CD4-positive, alpha-beta T cell treated with Interleukin-21 for 1 hour (primary cell): ENCODE measurements around the gene RNF224.

Experiments used
- DNase-seq: peaks from one replicate; pipeline ENCODE4 v3.0.0-alpha.2; 2020

RNF224 gene

DNA sequence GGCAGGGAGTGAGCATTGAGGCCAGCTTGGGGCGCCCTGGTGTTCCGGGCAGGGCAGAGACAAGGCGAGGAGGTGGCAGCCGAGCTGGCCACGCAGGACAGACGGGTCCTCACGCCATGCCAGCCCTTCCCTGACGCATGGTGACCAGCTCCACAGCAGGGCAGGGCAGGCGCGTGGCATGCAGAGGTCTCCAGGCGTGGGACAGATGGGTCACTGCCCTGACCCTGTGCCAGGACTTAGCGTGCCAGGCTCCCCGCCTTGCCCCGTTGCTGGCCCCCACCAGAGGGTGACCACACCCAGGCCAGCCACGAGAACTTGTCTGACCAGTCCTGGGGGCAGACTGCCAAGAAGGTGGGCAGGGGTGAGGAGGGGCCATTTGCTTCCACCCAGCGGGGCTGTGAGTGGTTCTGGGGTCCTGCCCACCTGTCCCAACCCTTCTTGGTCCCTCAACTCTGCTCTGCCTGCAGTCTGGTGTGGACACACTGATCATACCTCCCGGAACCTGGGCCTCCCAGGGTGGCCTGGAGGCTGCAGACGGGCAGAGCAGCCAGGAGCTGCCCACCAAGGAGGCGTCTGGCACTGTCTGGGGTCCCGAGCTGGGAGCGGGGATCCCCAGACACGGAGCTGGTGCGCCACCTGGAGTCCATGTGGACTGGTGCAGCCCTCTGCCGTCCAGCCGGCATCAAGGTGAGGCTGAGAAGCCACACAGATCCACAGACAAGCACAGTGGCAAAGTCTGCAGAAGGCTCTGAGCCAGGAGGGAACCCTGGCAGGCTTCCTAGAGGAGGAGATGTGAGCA, at the start of gene RNF224:
TSS of gene RNF224 (plus strand) at position 449 of the 799 bp plus-strand sequence. CDS start 834 bp downstream, outside the sequence.
- peak; percentile 84 for DNase-seq

DNA sequence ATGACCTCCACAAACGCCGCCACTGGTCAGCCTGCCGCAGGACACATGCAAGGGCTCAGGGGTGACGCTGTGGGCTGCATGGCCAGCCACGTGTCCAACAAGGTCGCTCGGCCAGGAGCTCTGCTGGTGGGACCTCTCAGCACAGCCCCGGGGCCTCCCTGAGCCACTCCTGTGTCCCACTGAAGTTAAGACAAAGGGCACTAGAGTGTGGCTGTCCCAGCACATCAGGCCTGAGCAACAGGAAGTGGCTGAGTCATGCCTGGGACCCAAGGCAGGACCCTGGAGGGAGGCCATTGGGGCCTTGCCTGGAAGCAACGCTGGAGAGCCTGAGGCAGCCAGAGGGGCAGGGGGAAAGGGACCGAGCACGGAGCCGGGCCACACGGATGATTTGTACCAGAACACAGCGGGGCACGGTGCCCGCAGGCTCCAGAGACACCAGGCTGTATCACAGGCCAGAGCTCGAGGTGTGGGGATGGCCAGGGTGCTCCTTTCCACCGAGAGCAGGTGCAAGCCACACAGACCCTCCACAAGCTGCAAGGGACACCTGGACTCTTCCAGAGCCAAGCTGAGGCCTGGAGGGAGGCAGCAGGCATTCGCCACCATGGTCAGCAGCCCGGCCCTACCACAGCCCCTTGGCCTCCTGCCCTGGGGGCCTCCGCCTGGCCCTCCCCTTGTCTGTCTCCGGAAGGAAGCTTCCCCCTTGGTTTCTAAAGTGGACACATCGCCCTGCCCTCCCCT, 48.9 kb upstream of the RNF224 start:
- DNase-seq: no peak

DNA sequence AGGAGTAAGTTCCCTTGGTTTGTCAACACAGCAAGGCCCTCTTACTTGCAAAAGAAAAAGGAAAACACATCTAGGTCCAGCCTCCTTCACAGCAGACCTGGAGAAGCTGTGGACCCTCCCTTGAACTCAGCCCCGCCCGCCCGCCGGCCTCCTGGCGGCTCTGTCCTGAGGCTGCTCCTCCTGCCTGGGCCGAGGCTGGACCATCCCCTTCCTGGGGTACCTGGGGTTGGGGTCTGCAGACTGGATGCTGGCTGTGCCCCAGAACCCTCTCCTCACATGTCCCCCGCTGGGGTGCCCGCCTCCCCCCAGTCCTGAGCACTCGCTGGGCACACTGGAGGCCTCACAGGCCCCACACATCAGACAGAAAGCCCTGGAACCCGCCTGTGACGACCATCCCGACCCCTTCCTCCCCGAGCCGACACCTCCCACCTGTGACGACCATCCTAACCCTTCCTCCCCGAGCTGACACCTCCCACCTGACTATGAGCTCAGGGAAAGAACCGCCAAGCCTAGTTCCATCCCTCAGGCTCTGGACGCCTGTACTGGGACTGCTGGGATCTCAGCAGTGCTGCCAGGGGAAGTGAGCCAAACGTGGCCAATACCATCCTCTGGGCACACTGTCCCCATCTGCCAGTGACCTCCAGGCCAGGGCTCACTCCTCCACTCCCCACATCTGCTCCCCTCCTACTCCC, 48.2 kb upstream of the RNF224 start:
- DNase-seq: no peak

DNA sequence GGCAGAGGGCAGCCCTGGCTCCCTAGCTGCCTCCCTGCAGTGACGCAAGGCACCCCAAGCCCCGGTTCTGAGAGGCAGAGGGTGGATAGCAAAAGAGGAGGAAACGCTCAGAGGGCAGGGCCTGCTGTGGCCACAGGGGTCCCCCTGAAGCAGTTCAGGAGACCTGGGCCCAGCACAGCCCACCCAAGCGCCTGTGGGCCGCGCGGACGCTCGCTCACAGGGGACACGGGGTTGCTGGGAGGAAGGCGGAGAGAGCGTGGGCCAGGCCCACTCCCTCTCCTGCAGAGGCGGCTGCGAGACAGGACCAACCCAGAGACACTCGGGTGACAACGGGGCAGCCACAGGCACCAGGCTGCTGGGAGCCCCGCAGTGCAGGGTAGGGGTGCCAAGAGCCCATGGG, 47.5 kb upstream of the RNF224 start:
- no peak for DNase-seq

DNA sequence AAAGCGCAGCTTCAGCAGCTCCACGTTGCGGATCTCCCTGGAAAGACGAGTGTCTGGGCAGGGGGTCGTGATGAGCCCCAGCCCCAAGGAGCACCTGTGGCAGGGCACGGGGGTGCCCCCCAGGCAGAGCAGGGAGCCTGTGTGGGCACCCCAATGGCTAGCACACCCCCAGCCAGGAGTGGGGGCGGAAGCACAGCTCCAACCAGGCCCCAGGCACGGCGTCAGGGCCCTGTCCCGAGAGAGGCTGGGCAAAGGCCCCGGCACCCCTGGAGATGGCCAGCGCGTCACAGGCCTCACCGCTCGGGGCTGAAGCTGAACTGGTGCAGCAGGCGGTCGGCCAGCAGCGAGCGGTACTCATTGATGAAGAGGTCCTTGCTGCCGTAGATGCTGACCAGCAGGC, 46.8 kb upstream of the RNF224 start:
- no peak for DNase-seq

DNA sequence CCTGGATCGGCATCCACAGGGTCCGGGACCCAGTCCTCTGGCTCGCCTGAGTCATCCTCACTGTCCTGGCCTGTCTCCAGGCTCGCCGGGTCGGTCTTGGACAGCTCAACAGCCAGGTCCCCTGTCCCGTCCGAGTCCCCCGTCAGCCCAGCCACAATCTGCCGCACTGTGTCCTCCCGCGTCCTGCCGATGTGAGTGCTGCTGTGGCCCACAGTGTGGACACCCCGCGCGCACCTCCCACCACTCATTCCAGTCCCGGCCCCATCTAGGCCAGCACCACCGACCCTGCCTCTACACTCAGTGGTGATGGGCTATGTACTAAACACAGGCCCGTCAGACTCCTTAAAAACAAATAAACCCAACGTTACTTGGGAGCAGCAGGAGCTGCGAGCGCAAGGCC, 45.6 kb upstream of the RNF224 start:
- DNase-seq: no peak

DNA sequence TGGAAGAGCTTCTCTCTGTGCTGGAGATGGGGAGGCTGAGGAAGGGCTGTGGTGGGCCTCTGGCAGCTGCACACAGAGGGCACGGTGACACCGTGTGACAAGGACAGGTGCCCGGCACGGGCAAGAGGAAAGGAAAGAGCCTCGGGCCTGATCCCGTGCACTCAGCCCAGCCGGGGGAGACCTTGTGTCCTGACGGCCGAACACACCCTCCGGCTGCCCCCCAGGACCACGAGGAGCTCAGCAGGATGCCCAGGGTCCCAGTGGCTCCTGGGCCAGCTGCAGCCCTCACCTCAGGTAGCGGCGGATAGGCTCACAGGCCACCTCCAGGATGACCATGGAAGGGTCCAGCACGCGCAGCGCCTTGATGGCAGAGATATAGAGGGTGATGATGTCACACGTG, 44.5 kb upstream of the RNF224 start:
- DNase-seq: no peak

DNA sequence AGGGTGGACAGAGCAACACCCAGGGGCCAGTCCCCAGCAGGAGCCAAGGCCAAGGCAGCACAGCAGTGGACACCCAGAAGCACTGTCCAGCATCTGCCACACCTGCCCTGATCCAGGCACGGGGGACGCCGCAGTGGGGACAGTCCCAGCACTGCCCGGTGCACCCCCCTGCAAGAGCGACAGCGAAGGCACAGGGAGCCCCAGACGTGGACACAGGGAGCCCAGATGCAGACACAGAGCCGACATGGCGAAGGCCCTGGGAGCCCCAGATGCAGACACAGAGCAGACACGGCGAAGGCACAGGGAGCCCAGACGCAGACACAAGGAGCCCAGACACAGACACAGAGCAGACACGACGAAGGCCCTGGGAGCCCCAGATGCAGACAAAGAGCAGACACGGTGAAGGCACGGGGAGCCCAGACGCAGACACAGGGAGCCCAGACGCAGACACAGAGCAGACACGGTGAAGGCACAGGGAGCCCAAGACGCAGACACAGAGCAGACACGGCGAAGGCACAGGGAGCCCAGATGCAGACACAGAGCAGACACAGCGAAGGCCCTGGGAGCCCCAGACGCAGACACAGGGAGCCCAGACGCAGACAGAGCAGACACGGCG, 43.2 kb upstream of the RNF224 start:
- DNase-seq: no peak

DNA sequence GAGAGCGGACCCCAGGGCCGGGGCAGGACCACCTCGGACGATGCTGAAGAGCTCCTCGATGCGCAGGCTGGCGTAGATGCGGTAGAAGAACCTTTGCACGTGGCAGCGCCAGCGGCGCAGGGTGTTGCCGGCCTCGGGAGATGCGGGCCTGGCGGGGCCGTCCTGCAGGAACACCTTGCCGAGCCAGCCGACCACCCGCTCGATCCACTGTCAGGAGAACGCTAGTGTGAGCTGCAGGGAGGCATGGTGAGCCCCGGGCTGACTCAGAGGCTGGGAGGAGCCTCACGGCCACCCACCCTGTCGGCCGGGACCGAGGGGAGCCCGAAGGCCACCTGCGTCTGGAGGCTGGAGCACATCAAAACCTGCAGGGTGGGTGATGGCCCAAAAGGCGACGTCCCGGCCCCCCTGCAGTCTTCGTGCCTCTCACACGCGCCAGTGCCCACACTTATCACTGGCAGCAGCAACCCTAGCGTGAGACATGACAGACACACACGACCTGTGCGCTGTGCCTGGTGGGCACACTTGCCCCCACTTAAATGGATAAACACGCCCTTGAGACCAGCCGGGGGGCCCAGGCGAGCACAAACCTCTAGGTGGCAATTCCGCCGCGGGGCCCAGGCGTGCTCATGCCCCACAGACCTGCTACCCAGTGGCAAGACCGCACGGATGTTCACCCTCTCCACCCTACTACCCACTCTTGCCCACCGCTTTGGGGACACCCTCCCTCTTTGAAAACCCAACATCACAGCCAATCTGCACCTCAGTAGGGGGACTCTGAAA, 42.2 kb upstream of the RNF224 start:
- DNase-seq: no peak

DNA sequence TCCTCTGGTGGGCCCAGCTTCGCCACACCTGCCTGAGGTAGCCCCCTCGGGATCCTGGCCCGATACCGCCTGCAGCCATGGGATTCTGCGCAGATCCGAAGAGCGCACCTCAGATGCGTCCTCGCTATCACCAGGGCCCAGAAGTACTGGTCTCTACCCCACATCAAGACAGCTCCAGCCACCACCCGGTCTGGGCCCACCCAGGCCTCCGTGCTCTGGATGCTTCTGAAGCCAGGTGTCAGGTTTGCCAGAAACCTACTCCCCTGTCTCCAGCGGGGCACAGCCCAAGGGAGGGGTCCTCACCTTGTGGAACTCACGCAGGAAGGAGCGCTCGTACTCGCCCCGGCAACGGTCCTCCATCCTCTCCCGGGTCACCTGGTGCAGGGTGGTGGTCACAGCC, 41.4 kb upstream of the RNF224 start:
- DNase-seq: no peak

DNA sequence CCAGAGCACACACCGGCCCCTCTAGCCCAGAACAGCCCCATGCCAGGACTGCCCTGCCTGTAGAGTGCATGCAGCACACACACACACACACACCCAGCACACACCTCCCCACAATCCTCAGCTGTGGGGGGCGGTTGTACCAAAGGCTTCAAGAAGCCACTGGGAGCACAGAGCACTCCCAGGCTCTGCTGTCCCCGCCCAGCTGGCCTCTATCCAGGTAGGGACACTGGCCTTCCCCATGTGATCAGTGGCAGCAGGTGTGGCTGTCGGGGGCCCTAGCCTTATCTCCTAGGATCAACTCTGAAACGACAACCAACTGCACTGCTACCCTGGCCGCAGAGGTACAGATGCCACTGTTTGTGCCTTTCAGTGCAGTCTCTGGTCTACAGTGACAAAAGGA, 40.9 kb upstream of the RNF224 start:
- DNase-seq: no peak

DNA sequence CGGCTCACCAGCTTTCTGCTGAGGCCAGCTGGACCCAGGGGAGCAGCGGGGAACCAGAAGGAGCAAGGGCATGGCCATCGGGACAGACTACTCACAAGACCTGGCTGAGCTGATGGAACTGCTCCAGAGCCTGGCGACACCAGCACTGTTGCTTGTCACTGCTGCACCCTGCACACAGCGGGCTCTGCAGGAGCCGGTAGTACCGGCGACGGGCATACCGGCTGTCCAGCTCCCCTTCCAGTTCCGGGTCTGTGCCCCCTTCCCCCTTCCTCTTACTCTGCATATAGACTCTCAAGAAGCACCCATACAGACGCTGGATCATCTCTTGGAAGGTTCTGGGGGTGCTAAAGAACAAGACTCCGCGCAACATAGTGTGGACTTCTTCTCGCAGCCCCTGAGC, 39.9 kb upstream of the RNF224 start:
- DNase-seq: no peak

DNA sequence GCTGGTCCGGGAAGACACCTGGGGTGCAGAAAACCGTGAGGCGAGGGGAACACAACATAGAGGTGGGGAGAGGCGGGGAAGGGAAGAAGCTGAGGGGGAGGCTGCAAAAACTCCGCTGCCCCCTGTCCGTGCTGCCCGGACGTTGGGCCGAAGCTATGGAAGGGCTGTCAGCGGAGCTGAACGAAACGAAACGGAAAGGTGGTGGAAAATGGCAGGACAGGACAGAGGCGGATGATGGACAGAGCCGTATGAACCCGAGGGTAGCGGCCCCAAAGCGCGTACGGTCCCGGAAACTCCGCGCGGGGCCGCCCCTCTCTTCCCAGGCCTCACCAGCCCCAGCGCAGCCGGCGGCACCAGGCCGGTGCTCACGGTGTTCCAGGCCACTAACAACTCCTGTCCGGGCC, 39.2 kb upstream of the RNF224 start:
- DNase-seq: no peak

DNA sequence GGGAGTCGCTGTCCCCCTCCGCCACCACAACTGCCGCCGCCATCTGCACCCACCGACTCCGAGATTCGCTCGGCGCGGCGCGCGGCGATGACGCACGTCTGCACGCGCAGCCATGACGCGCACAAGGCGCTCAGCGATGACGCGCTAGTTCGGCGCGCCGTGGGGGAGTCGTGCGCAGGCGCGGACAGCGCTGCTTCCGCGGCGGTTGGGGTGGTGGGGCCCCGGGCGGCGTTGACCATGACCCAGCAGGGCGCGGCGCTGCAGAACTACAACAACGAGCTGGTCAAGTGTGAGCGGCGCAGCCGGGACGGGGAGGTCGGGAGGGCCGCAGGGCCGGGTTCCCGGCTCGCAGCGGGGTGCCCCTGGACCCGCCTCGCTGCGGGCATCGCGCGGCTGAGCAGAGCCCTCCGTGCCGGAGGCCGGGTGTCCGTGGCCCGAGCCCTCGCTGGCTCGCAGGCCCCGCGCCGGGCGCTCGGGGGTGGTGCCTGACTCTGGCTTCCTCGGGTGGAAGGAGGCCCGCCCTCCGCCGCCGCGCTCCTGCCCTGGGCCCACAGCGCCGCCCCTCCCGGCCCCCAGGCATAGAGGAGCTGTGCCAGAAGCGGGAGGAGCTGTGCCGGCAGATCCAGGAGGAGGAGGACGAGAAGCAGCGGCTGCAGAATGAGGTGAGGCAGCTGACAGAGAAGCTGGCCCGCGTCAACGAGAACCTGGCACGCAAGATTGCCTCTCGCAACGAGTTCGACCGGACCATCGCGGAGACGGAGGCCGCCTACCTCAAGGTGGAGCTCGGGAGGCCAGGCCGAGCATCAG, 38.6 kb upstream of the RNF224 start, which contains the start of the genes ANAPC2 and SSNA1:
TSS of gene ANAPC2 (minus strand) at position 71 of the 807 bp plus-strand sequence. CDS start at position 43, 28 bp downstream.
TSS of gene SSNA1 (plus strand) at position 187 of the 807 bp plus-strand sequence. CDS start at position 238, 51 bp downstream.
- peak; percentile 93 for DNase-seq

DNA sequence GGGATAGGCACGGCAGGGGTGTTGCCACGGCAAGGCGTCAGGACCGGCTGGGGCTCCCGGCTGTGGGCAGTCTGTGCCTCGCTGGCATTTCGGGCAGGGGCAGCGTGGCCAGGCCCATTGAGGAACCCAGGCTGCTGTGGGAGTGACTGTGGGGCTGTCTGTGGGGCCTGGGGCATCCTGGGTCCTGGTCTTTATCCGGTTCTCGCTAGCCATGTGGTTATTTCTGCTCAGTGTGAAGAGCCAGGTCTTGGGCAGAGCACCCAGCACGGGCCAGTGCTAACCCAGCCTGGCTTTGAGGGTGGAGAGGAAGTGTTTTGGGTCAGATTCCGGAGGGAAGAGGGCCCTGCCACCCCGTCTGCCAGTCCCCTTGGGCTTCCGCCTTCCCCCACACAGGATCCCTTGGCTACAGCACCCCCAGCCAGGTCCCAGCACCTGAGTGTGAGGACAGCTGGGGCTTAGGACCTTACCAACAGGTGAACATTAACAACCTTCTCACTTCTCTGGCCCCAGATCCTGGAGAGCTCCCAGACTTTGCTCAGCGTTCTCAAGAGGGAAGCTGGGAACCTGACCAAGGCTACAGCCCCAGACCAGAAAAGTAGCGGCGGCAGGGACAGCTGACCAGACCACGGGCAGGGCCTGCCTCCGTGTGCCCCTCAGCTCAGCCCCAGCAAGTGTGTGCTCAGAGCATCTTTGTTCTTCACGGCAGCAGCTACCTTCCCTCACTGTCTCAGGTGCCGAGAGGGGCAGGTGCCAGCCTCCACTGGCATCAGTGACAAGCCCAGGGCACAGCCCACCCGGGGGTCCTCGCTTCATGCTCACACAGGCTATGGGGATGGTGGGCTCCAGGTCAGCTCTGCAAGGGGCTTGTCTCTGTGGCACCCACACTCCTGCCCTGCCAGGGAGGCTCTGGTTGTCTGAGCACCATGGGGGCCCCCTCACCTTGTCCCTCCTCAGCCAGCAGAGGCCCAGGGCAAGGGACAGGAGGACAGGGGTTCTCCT, 37.7 kb upstream of the RNF224 start:
- no peak for DNase-seq

DNA sequence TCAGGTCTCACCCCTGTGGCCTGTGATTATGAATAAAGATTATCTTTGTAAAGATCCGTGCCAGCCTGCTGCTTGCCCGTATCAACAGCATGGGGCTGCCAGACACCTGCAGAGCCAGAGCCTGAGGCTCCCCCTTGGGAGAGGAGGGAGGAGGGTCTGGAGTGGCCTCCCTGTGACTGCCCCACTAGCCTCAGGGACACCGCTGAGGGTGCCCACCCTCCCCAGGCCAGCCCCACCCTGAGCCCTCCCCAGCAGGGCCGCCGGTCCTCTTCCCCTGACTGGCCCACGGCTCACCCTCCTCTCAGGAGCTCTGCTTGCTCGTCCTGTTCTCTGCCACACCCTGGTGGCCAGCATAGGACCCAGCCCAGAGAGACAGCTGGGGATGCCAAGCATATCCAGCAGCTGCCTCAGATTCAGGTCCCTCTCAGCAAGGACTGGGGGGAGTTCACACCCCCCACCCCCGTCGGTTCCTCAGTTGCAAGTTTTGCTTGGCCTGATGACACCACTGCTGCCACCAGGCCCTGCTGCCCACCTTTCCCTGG, 36.9 kb upstream of the RNF224 start:
- DNase-seq: no peak

DNA sequence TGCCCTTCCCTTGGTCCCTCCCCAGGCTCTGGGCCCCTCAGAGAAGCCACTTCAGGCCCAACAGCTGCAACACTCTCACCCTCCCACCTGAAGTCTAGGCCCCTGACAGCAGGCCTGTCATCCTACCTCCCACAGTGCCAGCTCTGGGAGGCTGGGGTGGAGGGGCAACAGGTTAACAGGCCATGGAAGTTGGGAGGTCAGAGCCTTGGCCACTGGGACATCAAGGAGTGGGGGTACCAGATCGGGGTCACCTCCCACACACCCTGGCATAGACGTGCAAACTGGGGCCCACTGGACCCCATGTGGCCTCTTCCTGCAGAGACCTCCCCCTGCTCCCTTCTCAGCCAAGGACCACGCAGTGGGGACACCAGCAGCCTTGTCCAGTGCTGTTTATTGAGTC, 36.1 kb upstream of the RNF224 start:
- DNase-seq: no peak

DNA sequence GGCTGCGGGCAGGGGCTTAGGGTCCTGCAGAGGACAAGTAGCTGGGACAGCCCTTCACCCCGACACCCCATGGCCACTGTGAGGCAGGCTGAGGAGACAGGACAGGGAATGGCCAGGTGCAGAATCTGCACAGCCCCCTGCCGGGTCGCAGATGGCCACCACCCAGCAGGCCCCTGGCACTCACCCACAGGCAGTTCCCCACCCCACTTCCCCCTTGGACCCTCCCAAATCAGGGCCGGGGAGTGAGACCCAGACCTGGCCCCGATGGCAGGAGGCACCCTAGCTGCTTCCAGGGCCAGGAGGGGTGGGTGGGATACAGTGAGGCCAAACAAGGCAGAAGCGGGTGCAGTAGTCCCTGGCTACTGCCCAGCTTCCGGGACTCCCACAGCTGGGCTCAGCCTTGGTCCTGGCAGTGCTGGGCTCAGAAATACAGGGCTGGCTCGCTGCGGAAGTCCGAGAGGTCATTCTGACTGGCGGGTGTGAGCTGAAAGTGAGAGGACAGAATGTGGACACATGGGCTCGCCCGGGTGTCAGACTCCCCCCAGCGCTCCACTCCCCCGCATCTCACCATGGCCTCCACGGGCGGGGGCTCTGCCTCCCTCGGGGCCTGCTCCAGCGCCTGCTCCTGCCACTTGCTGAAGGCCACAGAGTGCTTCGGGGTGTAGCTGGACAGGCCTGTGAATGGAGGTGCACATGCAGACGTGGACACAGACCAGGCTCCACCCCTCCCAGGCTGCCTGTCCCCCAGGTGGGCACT, 35.4 kb upstream of the RNF224 start:
- DNase-seq: no peak

DNA sequence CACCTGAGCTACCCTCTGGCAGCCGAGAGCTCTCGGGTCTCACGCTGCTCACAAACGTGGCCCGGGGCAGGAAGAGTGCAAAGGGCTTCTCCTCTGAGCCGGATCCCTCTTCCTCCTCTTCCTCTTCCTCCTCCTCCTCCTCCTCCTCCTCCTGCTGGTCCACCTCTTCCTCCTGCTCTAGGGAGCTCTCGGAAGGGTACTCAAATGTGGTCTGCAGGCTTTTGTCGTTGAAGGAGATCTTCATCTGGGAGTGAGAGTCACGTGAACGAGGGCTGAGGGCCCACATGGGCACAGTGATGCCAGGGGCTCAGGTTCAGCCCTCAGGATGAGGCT, 34.9 kb upstream of the RNF224 start:
- no peak for DNase-seq
